ENCODE data around the gene SYCE3. TPM values are rescaled to one million over a fixed set of nuclear protein-coding genes. Genes with fewer than 3 reads are reported as not detected.

SYCE3 gene
- total RNA-seq, 2 experiments from 2014 or later = not detected

- TF ChIP-seq, protein P1, sequence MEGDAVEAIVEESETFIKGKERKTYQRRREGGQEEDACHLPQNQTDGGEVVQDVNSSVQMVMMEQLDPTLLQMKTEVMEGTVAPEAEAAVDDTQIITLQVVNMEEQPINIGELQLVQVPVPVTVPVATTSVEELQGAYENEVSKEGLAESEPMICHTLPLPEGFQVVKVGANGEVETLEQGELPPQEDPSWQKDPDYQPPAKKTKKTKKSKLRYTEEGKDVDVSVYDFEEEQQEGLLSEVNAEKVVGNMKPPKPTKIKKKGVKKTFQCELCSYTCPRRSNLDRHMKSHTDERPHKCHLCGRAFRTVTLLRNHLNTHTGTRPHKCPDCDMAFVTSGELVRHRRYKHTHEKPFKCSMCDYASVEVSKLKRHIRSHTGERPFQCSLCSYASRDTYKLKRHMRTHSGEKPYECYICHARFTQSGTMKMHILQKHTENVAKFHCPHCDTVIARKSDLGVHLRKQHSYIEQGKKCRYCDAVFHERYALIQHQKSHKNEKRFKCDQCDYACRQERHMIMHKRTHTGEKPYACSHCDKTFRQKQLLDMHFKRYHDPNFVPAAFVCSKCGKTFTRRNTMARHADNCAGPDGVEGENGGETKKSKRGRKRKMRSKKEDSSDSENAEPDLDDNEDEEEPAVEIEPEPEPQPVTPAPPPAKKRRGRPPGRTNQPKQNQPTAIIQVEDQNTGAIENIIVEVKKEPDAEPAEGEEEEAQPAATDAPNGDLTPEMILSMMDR (IDR thresholded peaks at IDR 0.05) = no peak
- Mint-ChIP-seq H3K9me3 (no peaks in the 10 kb centered on the region), H3K4me1 (ENCODE audit: low read depth) (peaks cover 8% of the 10 kb centered on the region), H3K27me3 (no peaks in the 10 kb centered on the region), H3K27ac (no peak overlapping the region), H3K36me3 (ENCODE audit: low read depth) (peaks cover 6% of the 10 kb centered on the region), H3K4me3 (no peak overlapping the region)
- DNase-seq (no peak), ATAC-seq (no peak)
- ChIA-PET POLR2A (interaction anchor here (1.1 kb wide), 1 partner anchor 37 kb away, joined by 3 read pairs; no protein-coding TSS in a partner anchor), CTCF (interaction anchor here (0.9 to 2.7 kb wide), 2 partner anchors 13 to 33 kb away, joined by 3 to 9 read pairs; no protein-coding TSS in a partner anchor)
- intact Hi-C loops (cut with micrococcal nuclease) = no loop called here
These were observed 24.7 kb upstream of the SYCE3 start for GRCh38 chr22:50587407-50587806.

- Mint-ChIP-seq H3K27me3 (no peaks in the 10 kb centered on the region), H3K9me3 (no peaks in the 10 kb centered on the region), H3K4me3 (no peak overlapping the region), H3K36me3 (ENCODE audit: low read depth) (peaks cover 7% of the 10 kb centered on the region), H3K27ac (no peak overlapping the region), H3K4me1 (ENCODE audit: low read depth) (peaks cover 13% of the 10 kb centered on the region)
- intact Hi-C loops (cut with micrococcal nuclease) = no loop called here
- ATAC-seq (no peak), DNase-seq (no peak)
- TF ChIP-seq, protein P1 (IDR thresholded peaks at IDR 0.05) = no peak
- ChIA-PET POLR2A (no interaction called here), CTCF (interaction anchor here (1.9 to 2.7 kb wide), 2 partner anchors 34 to 61 kb away, joined by 6 to 9 read pairs; partner anchors contain the start of gene SCO2)
These were observed 23.7 kb upstream of the SYCE3 start for GRCh38 chr22:50586416-50586815.

GRCh38 chr22:50585781-50586180 lies 23.1 kb upstream of the SYCE3 start:
- TF ChIP-seq, protein P1 (IDR thresholded peaks at IDR 0.05) = no peak
- POLR2A ChIA-PET = no interaction called here
- DNase-seq (no peak), ATAC-seq (no peak)
- H3K9me3 Mint-ChIP-seq = no peaks in the 10 kb centered on the region
- intact Hi-C loops (cut with micrococcal nuclease) = no loop called here
- CTCF ChIA-PET = interaction anchor here (1.1 to 1.9 kb wide), 2 partner anchors 23 to 60 kb away, joined by 3 to 6 read pairs; partner anchors contain the start of genes SCO2 and SYCE3
- H3K4me3 Mint-ChIP-seq = no peak overlapping the region
- peaks cover 16% of the 10 kb centered on the region for H3K4me1 Mint-ChIP-seq (ENCODE audit: low read depth)
- no peak overlapping the region for H3K27ac Mint-ChIP-seq
- peaks cover 10% of the 10 kb centered on the region for H3K36me3 Mint-ChIP-seq (ENCODE audit: low read depth)
- H3K27me3 Mint-ChIP-seq = no peaks in the 10 kb centered on the region

- intact Hi-C loops (cut with micrococcal nuclease) = no loop called here
- peaks cover 18% of the 10 kb centered on the region for H3K4me1 Mint-ChIP-seq (ENCODE audit: low read depth)
- H3K27me3 Mint-ChIP-seq = no peaks in the 10 kb centered on the region
- H3K9me3 Mint-ChIP-seq = no peaks in the 10 kb centered on the region
- POLR2A ChIA-PET = interaction anchor here (1.3 kb wide), 1 partner anchor 10 kb away, joined by 3 read pairs; no protein-coding TSS in a partner anchor
- DNase-seq = no peak
- CTCF ChIA-PET = interaction anchor here (1.1 to 1.9 kb wide), 2 partner anchors 23 to 60 kb away, joined by 3 to 6 read pairs; partner anchors contain the start of genes SCO2 and SYCE3
- peaks cover 14% of the 10 kb centered on the region for H3K36me3 Mint-ChIP-seq (ENCODE audit: low read depth)
- ATAC-seq = no peak
- TF ChIP-seq, protein P1 (IDR thresholded peaks at IDR 0.05) = no peak
- H3K4me3 Mint-ChIP-seq = no peak overlapping the region
- no peak overlapping the region for H3K27ac Mint-ChIP-seq
These were observed 22.5 kb upstream of the SYCE3 start for GRCh38 chr22:50585238-50585637.
